ENCODE data around the gene ZNF860.

The ZNF860 gene

GRCh38 chr3:31967592-31967991, 14.0 kb upstream of the ZNF860 start:
- Histone ChIP-seq H3K4me1 (ENCODE audit: control insufficient read depth, insufficient read depth, low read length) (peaks cover 12% of the 10 kb centered on the region), H3K9me3 (ENCODE audit: control insufficient read depth, low read length) (no peaks in the 10 kb centered on the region), H3K36me3 (ENCODE audit: control insufficient read depth, insufficient read depth, low read length) (no peaks in the 10 kb centered on the region), H3K27me3 (ENCODE audit: control insufficient read depth, insufficient read depth, low read length) (no peaks in the 10 kb centered on the region), H3K4me3 (ENCODE audit: low read length) (no peak overlapping the region), H3K9ac (ENCODE audit: low read length) (no peak overlapping the region)

- Histone ChIP-seq H3K27me3 (ENCODE audit: control insufficient read depth, insufficient read depth, low read length) (no peaks in the 10 kb centered on the region), H3K9ac (ENCODE audit: low read length) (no peak overlapping the region), H3K4me3 (ENCODE audit: low read length) (no peak overlapping the region), H3K36me3 (ENCODE audit: control insufficient read depth, insufficient read depth, low read length) (no peaks in the 10 kb centered on the region), H3K9me3 (ENCODE audit: control insufficient read depth, low read length) (no peaks in the 10 kb centered on the region), H3K4me1 (ENCODE audit: control insufficient read depth, insufficient read depth, low read length) (peaks cover 16% of the 10 kb centered on the region)
Measured at GRCh38 chr3:31968369-31968926, 13.1 kb upstream of the ZNF860 start.

DNA sequence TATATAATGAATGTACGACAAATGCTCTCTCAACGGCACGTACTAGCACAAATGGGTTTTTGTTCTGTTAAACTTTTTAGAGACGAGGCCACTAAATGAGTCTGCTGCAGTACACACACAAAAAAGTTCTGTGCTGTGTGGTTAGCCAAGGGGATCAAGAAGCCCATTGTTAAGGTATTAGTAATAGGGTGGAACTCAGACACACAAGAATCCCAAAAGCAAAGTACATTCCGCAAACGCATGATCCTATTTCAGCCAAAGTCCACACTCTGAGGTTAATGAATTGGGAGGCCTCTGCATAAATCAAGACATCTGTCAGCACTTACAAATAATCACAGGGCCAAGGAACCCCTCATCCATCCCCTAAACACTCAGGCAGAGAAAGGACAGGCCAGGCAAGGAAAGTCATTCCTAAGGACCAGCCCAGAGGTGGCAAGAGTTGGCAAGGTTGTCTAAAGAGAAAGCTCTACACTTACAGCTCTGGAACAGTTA, 12.6 kb upstream of the ZNF860 start:
- Histone ChIP-seq H3K4me3 (ENCODE audit: low read length) (no peak overlapping the region), H3K9ac (ENCODE audit: low read length) (no peak overlapping the region), H3K4me1 (ENCODE audit: control insufficient read depth, insufficient read depth, low read length) (peaks cover 16% of the 10 kb centered on the region), H3K36me3 (ENCODE audit: control insufficient read depth, insufficient read depth, low read length) (no peaks in the 10 kb centered on the region), H3K27me3 (ENCODE audit: control insufficient read depth, insufficient read depth, low read length) (no peaks in the 10 kb centered on the region), H3K9me3 (ENCODE audit: control insufficient read depth, low read length) (no peaks in the 10 kb centered on the region)

- H3K36me3 ChIP-seq (ENCODE audit: control insufficient read depth, insufficient read depth, low read length), result no peaks in the 10 kb centered on the region
- no peaks in the 10 kb centered on the region for H3K27me3 ChIP-seq (ENCODE audit: control insufficient read depth, insufficient read depth, low read length)
- peaks cover 16% of the 10 kb centered on the region for H3K4me1 ChIP-seq (ENCODE audit: control insufficient read depth, insufficient read depth, low read length)
- no peaks in the 10 kb centered on the region for H3K9me3 ChIP-seq (ENCODE audit: control insufficient read depth, low read length)
- no peak overlapping the region for H3K9ac ChIP-seq (ENCODE audit: low read length)
- no peak overlapping the region for H3K4me3 ChIP-seq (ENCODE audit: low read length)
Measured at GRCh38 chr3:31971607-31972006, 9.9 kb upstream of the ZNF860 start.

DNA sequence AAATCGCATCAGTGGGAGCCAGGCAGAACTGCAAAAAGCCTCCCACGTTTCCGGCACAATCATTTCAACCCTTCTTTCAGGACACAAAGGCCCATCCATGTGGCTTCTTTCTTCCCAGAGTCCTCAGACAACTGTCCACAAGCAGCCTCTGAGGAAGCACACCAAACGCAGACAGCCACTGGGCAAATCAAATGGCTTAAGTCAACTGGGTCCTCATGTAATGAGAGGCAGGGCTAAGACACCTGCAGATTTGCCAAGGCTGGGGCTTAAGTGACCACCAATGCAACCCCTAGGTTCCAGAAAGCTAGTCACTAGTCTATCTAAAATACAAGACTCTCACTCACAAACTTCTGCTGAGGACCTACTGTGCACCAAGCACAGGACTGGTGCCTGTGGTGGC, 8.5 kb upstream of the ZNF860 start:
- H3K4me3 ChIP-seq (ENCODE audit: low read length), result no peak overlapping the region
- H3K4me1 ChIP-seq (ENCODE audit: control insufficient read depth, insufficient read depth, low read length), result peaks cover 16% of the 10 kb centered on the region
- no peak overlapping the region for H3K9ac ChIP-seq (ENCODE audit: low read length)

DNA sequence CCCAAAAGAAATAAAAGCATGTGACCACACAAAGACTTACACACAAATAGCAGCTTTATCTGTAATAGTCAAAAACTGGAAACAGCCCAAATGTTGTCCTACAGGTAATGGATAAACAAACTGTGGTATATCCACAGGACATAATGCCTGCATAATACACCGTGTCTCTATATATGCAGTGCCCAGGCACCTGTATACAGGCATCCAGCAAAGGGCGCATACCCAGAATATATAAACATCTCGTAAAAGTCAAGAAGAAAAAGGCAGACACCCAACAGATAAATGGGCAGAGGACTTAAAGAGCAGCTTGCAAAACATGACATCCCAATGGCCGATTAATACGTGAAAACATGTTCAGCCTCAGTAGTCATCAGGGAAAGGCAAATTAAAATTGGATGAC, 7.7 kb upstream of the ZNF860 start:
- Histone ChIP-seq H3K9ac (ENCODE audit: low read length) (no peak overlapping the region), H3K27me3 (ENCODE audit: control insufficient read depth, insufficient read depth, low read length) (no peaks in the 10 kb centered on the region), H3K4me1 (ENCODE audit: control insufficient read depth, insufficient read depth, low read length) (peaks cover 11% of the 10 kb centered on the region), H3K4me3 (ENCODE audit: low read length) (no peak overlapping the region), H3K36me3 (ENCODE audit: control insufficient read depth, insufficient read depth, low read length) (no peaks in the 10 kb centered on the region), H3K9me3 (ENCODE audit: control insufficient read depth, low read length) (no peaks in the 10 kb centered on the region)

More for the DNA sequence above, 8.5 kb upstream of the ZNF860 start:
- Histone ChIP-seq H3K36me3 (ENCODE audit: control insufficient read depth, insufficient read depth, low read length) (no peaks in the 10 kb centered on the region), H3K9me3 (ENCODE audit: control insufficient read depth, low read length) (no peaks in the 10 kb centered on the region), H3K27me3 (ENCODE audit: control insufficient read depth, insufficient read depth, low read length) (no peaks in the 10 kb centered on the region)

GRCh38 chr3:31974471-31974870, 7.1 kb upstream of the ZNF860 start:
- no peaks in the 10 kb centered on the region for H3K27me3 ChIP-seq (ENCODE audit: control insufficient read depth, insufficient read depth, low read length)

GRCh38 chr3:31974964-31975363, 6.6 kb upstream of the ZNF860 start:
- Histone ChIP-seq H3K9ac (ENCODE audit: low read length) (no peak overlapping the region), H3K27me3 (ENCODE audit: control insufficient read depth, insufficient read depth, low read length) (no peaks in the 10 kb centered on the region), H3K36me3 (ENCODE audit: control insufficient read depth, insufficient read depth, low read length) (no peaks in the 10 kb centered on the region), H3K4me3 (ENCODE audit: low read length) (no peak overlapping the region), H3K9me3 (ENCODE audit: control insufficient read depth, low read length) (no peaks in the 10 kb centered on the region), H3K4me1 (ENCODE audit: control insufficient read depth, insufficient read depth, low read length) (peaks cover 12% of the 10 kb centered on the region)

More at GRCh38 chr3:31974471-31974870, 7.1 kb upstream of the ZNF860 start:
- Histone ChIP-seq H3K36me3 (ENCODE audit: control insufficient read depth, insufficient read depth, low read length) (no peaks in the 10 kb centered on the region), H3K4me3 (ENCODE audit: low read length) (no peak overlapping the region), H3K4me1 (ENCODE audit: control insufficient read depth, insufficient read depth, low read length) (peaks cover 10% of the 10 kb centered on the region), H3K9me3 (ENCODE audit: control insufficient read depth, low read length) (no peaks in the 10 kb centered on the region), H3K9ac (ENCODE audit: low read length) (no peak overlapping the region)

DNA sequence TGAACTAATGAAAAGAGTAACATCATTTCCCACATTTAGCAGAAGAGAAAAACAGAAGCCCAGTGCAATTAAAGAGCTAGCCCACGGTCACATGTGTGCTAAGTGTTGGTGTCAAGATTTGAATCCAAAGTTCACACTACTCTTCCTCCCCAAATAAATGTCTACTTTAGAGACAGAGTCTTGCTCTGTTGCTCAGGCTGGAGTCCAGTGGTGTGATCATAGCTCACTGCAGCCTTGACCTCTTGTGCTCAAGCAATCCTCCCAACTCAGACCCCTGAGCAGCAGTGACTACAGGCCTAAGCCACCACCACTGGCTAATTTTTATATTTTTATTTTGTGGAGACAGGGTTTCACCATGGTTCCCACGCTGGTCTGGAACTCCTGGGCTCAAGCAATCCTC, 5.2 kb upstream of the ZNF860 start:
- Histone ChIP-seq H3K36me3 (ENCODE audit: control insufficient read depth, insufficient read depth, low read length) (no peaks in the 10 kb centered on the region), H3K4me3 (ENCODE audit: low read length) (no peak overlapping the region), H3K4me1 (ENCODE audit: control insufficient read depth, insufficient read depth, low read length) (peaks cover 12% of the 10 kb centered on the region), H3K27me3 (ENCODE audit: control insufficient read depth, insufficient read depth, low read length) (no peaks in the 10 kb centered on the region), H3K9ac (ENCODE audit: low read length) (no peak overlapping the region), H3K9me3 (ENCODE audit: control insufficient read depth, low read length) (no peaks in the 10 kb centered on the region)

DNA sequence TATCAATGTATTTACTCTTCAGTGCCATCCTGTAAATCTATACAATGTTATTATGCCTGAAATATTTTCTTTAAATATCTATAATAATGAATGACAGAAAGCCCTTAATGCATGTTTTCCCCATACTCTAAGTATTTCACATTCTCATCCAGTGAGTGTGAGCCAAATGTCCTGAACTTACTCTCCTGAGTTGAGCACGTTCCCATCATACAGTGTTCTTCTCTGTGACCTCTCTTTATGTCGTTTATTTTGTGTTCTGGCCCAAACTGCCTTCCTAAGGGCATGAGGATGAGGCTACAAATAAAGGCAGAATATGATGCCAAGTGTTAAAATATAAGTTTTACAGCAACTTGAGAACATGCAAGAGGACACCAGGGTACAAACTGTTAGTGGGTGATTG, 3.8 kb upstream of the ZNF860 start:
- Histone ChIP-seq H3K36me3 (ENCODE audit: control insufficient read depth, insufficient read depth, low read length) (no peaks in the 10 kb centered on the region), H3K9me3 (ENCODE audit: control insufficient read depth, low read length) (no peaks in the 10 kb centered on the region), H3K27me3 (ENCODE audit: control insufficient read depth, insufficient read depth, low read length) (no peaks in the 10 kb centered on the region), H3K4me1 (ENCODE audit: control insufficient read depth, insufficient read depth, low read length) (peaks cover 19% of the 10 kb centered on the region), H3K4me3 (ENCODE audit: low read length) (no peak overlapping the region), H3K9ac (ENCODE audit: low read length) (no peak overlapping the region)

DNA sequence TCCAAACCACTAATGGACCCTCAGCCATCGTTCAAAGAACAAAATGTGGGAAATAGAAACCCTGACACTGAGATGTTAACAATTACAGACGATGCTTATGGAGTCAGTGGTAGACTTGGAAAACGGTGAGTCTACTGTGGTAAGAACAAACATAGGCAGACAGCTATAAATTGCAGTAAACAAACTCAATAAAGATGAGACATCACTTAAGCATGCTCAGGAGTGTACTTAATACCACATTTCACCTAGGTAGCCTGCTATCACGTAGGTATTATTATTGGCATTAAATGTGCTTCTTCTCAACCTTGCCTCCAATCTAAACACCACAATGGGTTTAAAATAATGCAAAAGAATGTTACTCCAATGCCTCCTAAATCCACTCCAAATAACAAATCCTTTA, 3.0 kb upstream of the ZNF860 start:
- Histone ChIP-seq H3K27me3 (ENCODE audit: control insufficient read depth, insufficient read depth, low read length) (no peaks in the 10 kb centered on the region), H3K4me1 (ENCODE audit: control insufficient read depth, insufficient read depth, low read length) (peaks cover 14% of the 10 kb centered on the region), H3K36me3 (ENCODE audit: control insufficient read depth, insufficient read depth, low read length) (no peaks in the 10 kb centered on the region), H3K4me3 (ENCODE audit: low read length) (no peak overlapping the region), H3K9ac (ENCODE audit: low read length) (no peak overlapping the region), H3K9me3 (ENCODE audit: control insufficient read depth, low read length) (no peaks in the 10 kb centered on the region)

DNA sequence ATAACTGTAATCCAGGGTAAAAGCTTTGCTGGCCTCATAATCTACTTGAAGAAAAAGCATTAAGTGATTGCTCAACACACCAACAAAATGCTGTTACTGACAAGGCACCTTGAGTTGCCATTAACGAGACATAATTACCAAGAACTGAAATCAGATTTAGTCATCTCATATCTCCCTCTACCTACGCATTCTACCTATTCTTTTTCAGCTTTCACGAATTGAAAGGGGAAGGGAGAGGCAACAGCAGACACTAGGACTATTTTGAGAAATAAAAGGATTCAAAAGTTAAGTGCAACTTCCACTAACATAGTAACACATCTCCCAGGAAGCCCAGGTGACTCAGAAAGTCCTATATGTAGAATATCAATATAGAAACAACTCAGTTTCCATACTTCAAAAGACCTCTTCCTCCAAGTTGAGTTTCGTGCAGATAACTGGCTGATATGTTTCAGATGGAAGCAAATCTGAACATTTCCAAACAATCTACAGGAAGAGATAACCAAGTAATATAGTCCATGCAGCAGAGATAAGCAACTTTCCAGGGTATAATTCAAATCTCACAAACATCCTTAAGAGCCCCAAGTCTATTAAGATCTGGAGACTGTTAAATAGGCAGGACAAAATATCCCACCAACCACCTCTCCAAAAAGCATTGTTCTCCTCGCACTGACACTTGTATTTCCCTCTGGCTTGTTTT, 2.4 kb upstream of the ZNF860 start:
- H3K4me3 ChIP-seq (ENCODE audit: low read length), result no peak overlapping the region
- H3K9me3 ChIP-seq (ENCODE audit: control insufficient read depth, low read length), result no peaks in the 10 kb centered on the region
- no peaks in the 10 kb centered on the region for H3K36me3 ChIP-seq (ENCODE audit: control insufficient read depth, insufficient read depth, low read length)
- no peaks in the 10 kb centered on the region for H3K27me3 ChIP-seq (ENCODE audit: control insufficient read depth, insufficient read depth, low read length)
- H3K9ac ChIP-seq (ENCODE audit: low read length), result no peak overlapping the region
- peaks cover 14% of the 10 kb centered on the region for H3K4me1 ChIP-seq (ENCODE audit: control insufficient read depth, insufficient read depth, low read length)
